Pancreas (tissue), 10 donors: ENCODE results near the gene EXO5. TPM values are rescaled to one million over a fixed set of nuclear protein-coding genes. Genes with fewer than 3 reads are reported as not detected.
"Not testable (repeated sequence)": the region's sequence is repeated elsewhere in the genome, so short reads cannot be mapped to it uniquely, and the experiment has no call there.

Source experiments
- ATAC-seq, 4 donors: fragments of 200-7000 bp; cut with Tn5 transposase; one replicate each; pipeline versions ENCODE4 v1.8.0 to v1.9.1; 2020; ENCODE audit warnings: mild to moderate bottlenecking in 4 of 4, moderate library complexity in 4 of 4
- DNase-seq, 6 donors: peaks; one replicate each; pipeline ENCODE4 v3.0.0-alpha.2; 2020
- FAIRE-seq: peaks from 2 replicates; lab custom pipeline; 2012; peaks lifted over from hg19 to GRCh38; lab: Jason Lieb, UNC
- H3K27ac ChIP-seq, 4 donors: fragments of 200-600 bp; sonication (generic); 1 replicate in 3 of 4; 2 replicates in 1 of 4; pipeline versions ENCODE4 v1.5.0 to v1.8.0; 2020
- H3K27me3 ChIP-seq, 4 donors: fragments of 200-600 bp; one replicate each; pipeline ENCODE4 v1.8.0; 2021
- H3K36me3 ChIP-seq, 3 donors: fragments of 200-600 bp; sonication (generic) in 1 of 3; one replicate each; pipeline versions ENCODE4 v1.5.0 to v1.8.0; 2020 to 2021
- H3K4me1 ChIP-seq, 3 donors: fragments of 200-600 bp; one replicate each; pipeline ENCODE4 v1.8.0; 2021
- H3K4me3 ChIP-seq, 4 donors: fragments of 200-600 bp; sonication (generic) in 2 of 4; one replicate each; pipeline versions ENCODE4 v1.5.0 to v1.8.0; 2020 to 2021
- H3K9me3 ChIP-seq, 4 donors: fragments of 200-600 bp; one replicate each; pipeline ENCODE4 v1.8.0; 2021
- WGBS, 2 donors: extraction: QIAGEN DNeasy Blood & Tissue Kit; methylation state at CpG; one replicate each; pipeline ENCODE4 v1.1.7; 2013; 5-methylcytosine and 5-hydroxymethylcytosine counted together
- intact Hi-C, 3 donors: fragments of 100-400 bp; cut with DNase I; formaldehyde crosslinking; loops; one replicate each; pipeline versions ENCODE4 v1.11.1 to v1.14.2; 2022
- polyA plus RNA-seq, 2 donors: library from polyadenylated mRNA; stranded (reverse); fragments of 200-250 nt; gene quantifications; one replicate each; pipeline ENCODE4 v1.2.3, GENCODE V29; 2013
- total RNA-seq, 6 donors: library from RNA; stranded (reverse); fragmentation: NEBNext Ultra II Directional in 4 of 6; extraction: Animal tissue kit (Norgen Biotek cat#: 25700) in 4 of 6; gene quantifications; one replicate each; pipeline versions ENCODE4 v1.2.1 to v1.2.4, GENCODE V29; 2021 to 2023
- TF ChIP-seq, protein P1 (sequence below), 4 donors: fragments of 200-600 bp; sonication (generic) in 3 of 4; IDR thresholded peaks; one replicate each; pipeline versions ENCODE4 v1.5.0 to v1.8.0; 2021; ENCODE audit warnings: antibody characterized with exemption in 4 of 4
- donor health status: healthy with polysubstance abuse.
- donor health status: DM: no; HTN: no; CAD: no; lungs with moderate emphysema.
- donor health status: DM: no; HTN: no; CAD: no.
- donor health status: control.
- donor health status: control.
- donor health status: Bipolar disorder and iron deficiency.
- donor health status: DM: yes; HTN: yes; CAD: no.
- donor health status: DM: no; HTN: no; CAD: no.
- donor health status: DM: no; HTN: no; CAD: no.
- donor health status: DM: yes; HTN: yes; CAD: no.

EXO5 gene
- total and polyA plus RNA-seq, 8 donors, result 1.9 to 6.1 (median 3.2) TPM

DNA sequence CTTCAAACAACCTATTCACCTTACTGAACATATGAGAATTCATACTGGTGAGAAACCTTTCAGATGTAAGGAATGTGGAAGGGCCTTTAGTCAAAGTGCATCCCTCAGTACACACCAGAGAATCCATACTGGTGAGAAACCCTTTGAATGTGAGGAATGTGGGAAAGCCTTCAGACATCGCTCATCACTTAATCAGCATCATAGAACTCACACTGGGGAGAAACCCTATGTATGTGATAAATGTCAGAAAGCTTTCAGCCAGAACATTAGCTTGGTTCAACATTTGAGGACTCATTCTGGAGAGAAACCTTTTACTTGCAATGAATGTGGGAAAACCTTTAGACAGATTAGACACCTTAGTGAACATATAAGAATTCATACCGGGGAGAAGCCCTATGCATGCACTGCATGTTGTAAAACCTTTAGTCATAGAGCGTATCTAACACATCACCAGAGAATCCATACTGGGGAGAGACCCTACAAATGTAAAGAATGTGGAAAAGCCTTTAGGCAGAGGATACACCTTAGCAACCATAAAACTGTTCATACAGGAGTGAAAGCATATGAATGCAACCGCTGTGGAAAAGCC is 13.2 kb upstream of the EXO5 start:
- ATAC-seq (no peak), FAIRE-seq (no peak), DNase-seq (no peak)
- no peak overlapping the region for H3K4me3 ChIP-seq
- peaks cover 0 to 15% (median 2%) of the 10 kb centered on the region in 4 donors for H3K9me3 ChIP-seq
- no peaks in the 10 kb centered on the region for H3K4me1 ChIP-seq
- peaks cover 0 to 9% (median 7%) of the 10 kb centered on the region in 3 donors for H3K36me3 ChIP-seq
- TF ChIP-seq, protein P1, sequence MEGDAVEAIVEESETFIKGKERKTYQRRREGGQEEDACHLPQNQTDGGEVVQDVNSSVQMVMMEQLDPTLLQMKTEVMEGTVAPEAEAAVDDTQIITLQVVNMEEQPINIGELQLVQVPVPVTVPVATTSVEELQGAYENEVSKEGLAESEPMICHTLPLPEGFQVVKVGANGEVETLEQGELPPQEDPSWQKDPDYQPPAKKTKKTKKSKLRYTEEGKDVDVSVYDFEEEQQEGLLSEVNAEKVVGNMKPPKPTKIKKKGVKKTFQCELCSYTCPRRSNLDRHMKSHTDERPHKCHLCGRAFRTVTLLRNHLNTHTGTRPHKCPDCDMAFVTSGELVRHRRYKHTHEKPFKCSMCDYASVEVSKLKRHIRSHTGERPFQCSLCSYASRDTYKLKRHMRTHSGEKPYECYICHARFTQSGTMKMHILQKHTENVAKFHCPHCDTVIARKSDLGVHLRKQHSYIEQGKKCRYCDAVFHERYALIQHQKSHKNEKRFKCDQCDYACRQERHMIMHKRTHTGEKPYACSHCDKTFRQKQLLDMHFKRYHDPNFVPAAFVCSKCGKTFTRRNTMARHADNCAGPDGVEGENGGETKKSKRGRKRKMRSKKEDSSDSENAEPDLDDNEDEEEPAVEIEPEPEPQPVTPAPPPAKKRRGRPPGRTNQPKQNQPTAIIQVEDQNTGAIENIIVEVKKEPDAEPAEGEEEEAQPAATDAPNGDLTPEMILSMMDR (IDR thresholded peaks at IDR 0.05), result no peak
- H3K27me3 ChIP-seq, result no peaks in the 10 kb centered on the region
- H3K27ac ChIP-seq, result no peak overlapping the region
- intact Hi-C loops, result no loop called here
- 95 to 98% methylated on average over 4 of the region's 4 CpGs for WGBS, 2 donors

- intact Hi-C loops, FAIRE-seq, H3K27me3 ChIP-seq, ATAC-seq, DNase-seq, H3K27ac ChIP-seq, H3K4me1 ChIP-seq, H3K4me3 ChIP-seq, H3K9me3 ChIP-seq, H3K36me3 ChIP-seq: not testable (repeated sequence)
- 96 to 100% methylated on average over 4 of the region's 4 CpGs for WGBS, 2 donors
Measured at GRCh38 chr1:40502651-40503050, 5.9 kb upstream of the EXO5 start.

- Histone ChIP-seq H3K4me1 (peaks cover 0 to 5% (median 0%) of the 10 kb centered on the region in 3 donors), H3K4me3 (peak overlapping the region; percentile 70 to 80 (median 75)), H3K9me3 (no peaks in the 10 kb centered on the region), H3K36me3 (no peaks in the 10 kb centered on the region), H3K27me3 (no peaks in the 10 kb centered on the region), H3K27ac (peak overlapping the region in 2 of 4 donors; percentile 46 to 65)
- ATAC-seq (no peak), FAIRE-seq (no peak), DNase-seq (no peak)
- WGBS, 2 donors, result 62% methylated on average over 6 of the region's 6 CpGs
- intact Hi-C loops, result no loop called here
- TF ChIP-seq, protein P1 (IDR thresholded peaks at IDR 0.05), result no peak
Measured at GRCh38 chr1:40507973-40508372, 594 bp upstream of the EXO5 start.

DNA sequence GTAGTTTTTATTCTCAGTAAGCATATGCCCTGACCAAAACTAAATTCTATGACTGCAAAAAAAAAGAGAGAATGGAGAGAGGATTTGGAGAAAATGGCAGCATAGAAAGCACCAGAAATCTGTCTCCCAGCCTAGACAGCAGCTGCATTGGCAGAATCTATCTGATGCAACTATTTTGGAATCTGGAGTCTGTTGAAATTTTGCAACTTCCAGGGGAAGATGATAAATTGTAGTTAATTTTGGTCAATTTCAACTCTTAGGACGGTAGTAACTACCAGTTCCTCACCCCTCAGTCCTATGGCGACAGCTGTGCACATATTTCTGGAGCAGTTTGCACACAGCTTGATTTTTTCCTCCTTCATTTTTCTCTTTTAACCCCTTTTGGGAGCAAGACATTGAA is 10.9 kb downstream of the EXO5 start:
- intact Hi-C loops, result no loop called here
- H3K9me3 ChIP-seq, result no peaks in the 10 kb centered on the region
- TF ChIP-seq, protein P1 (IDR thresholded peaks at IDR 0.05), result no peak

GRCh38 chr1:40530735-40531380 is 22.3 kb downstream of the EXO5 start:
- Histone ChIP-seq H3K4me3 (peak overlapping the region; percentile 45 to 69 (median 60)), H3K9me3 (no peaks in the 10 kb centered on the region), H3K27me3 (no peaks in the 10 kb centered on the region), H3K27ac (peak overlapping the region; percentile 63 to 84 (median 74)), H3K4me1 (peaks cover 4 to 20% (median 19%) of the 10 kb centered on the region in 3 donors), H3K36me3 (no peaks in the 10 kb centered on the region)
- ATAC-seq, result peak; percentile 1 to 16 (median 9)
- no peak for DNase-seq
- TF ChIP-seq, protein P1 (IDR thresholded peaks at IDR 0.05), result no peak
- WGBS, 2 donors, result 20 to 33% methylated on average over 5 of the region's 5 CpGs
- intact Hi-C loops, result no loop called here
- no peak for FAIRE-seq

More for the DNA sequence above, 10.9 kb downstream of the EXO5 start:
- 67 to 90% methylated on average over 2 of the region's 2 CpGs for WGBS, 2 donors
- Histone ChIP-seq H3K27ac (no peak overlapping the region), H3K27me3 (no peaks in the 10 kb centered on the region), H3K4me1 (no peaks in the 10 kb centered on the region), H3K36me3 (peaks cover 0 to 8% (median 0%) of the 10 kb centered on the region in 3 donors), H3K4me3 (no peak overlapping the region)
- no peak for FAIRE-seq
- DNase-seq, result no peak
- no peak for ATAC-seq
